ENCODE measurements around the gene RNH1.

GRCh38 chr11:465896-466530 lies 41.0 kb downstream of the RNH1 start:
- TF ChIP-seq POLR2A (IDR thresholded peaks at IDR 0.05): no peak
- TF ChIP-seq CTCF (IDR thresholded peaks at IDR 0.05): no peak

Data from body of pancreas (tissue), 4 donors.